Motor neuron (in vitro differentiated cells): ENCODE results near the gene CASK. TPM values are rescaled to one million over a fixed set of nuclear protein-coding genes. Genes with fewer than 3 reads are reported as not detected.
"Not testable (repeated sequence)": the region's sequence is repeated elsewhere in the genome, so short reads cannot be mapped to it uniquely, and the experiment has no call there.

Experiments used
- ATAC-seq, 8 experiments: fragments of 200-7000 bp; cut with Tn5 transposase; replicated peaks in 6 of 8; 2 replicates each; pipeline ENCODE4 v1.8.0; 2021; ENCODE audit warnings: mild to moderate bottlenecking in 8 of 8, moderate library complexity in 8 of 8
- H3K27ac ChIP-seq, 2 donors: fragments of 250-450 bp; sonication (Bioruptor Pico); 2 replicates each; pipeline ENCODE4 v1.9.0; 2021; ENCODE audit warnings: antibody characterized with exemption in 2 of 2, mild to moderate bottlenecking in 2 of 2, moderate library complexity in 1 of 2
- H3K4me1 ChIP-seq, 2 donors: fragments of 250-450 bp; sonication (Bioruptor Pico); replicated peaks in 1 of 2; 2 replicates each; pipeline ENCODE4 v1.6.1; 2021; ENCODE audit warnings: antibody characterized with exemption in 2 of 2, mild to moderate bottlenecking in 2 of 2, moderate library complexity in 1 of 2
- H3K4me3 ChIP-seq, 5 donors: fragments of 250-450 bp; sonication (Bioruptor Pico); 2 replicates each; pipeline ENCODE4 v1.9.0; 2021; ENCODE audit warnings: antibody characterized with exemption in 5 of 5, mild to moderate bottlenecking in 5 of 5, moderate library complexity in 4 of 5
- WGBS, 10 experiments: fragments of 450-650 bp; shearing (Covaris generic); methylation state at CpG; one replicate each; pipeline ENCODE4 v1.0.0; 2022; 5-methylcytosine and 5-hydroxymethylcytosine counted together
- in situ Hi-C, 9 experiments: fragments of 400-800 bp; cut with MboI; loops; one replicate each; pipeline ENCODE4 v1.15.0; 2021; ENCODE audit warnings: low sequenced_read_pairs in 9 of 9, low pct_unique_long_range_greater_than_20kb in 2 of 9; ENCODE audit not compliant: unreplicated experiment in 9 of 9
- total RNA-seq, 8 experiments: library from RNA; unstranded; fragments of 300-600 nt; gene quantifications; 2 replicates each; pipeline versions ENCODE4 v1.2.3 to v1.2.4, GENCODE V29; 2022

CASK gene
- total RNA-seq, 8 experiments from 2014 or later: 15.6 to 51.7 (median 41.5) TPM

GRCh38 chrX:41616255-41616654 lies 307.1 kb downstream of the CASK start:
- no peak for ATAC-seq
- Histone ChIP-seq H3K4me3 (no peak overlapping the region), H3K4me1 (no peaks in the 10 kb centered on the region), H3K27ac (no peak overlapping the region)
- in situ Hi-C loops: no loop called here

- Histone ChIP-seq H3K4me1 (no peaks in the 10 kb centered on the region), H3K27ac (no peak overlapping the region), H3K4me3 (no peak overlapping the region)
- WGBS, 10 experiments: 33 to 100% (median 88%) methylated on average over 1 of the region's 1 CpG; no CpG with 5 or more reads in 5 of the 10 experiments
- ATAC-seq: peak in 3 of 8 experiments; percentile 27 to 84 (median 71)
- in situ Hi-C loops: no loop called here
Observed at GRCh38 chrX:41608244-41608643, 315.1 kb downstream of the CASK start.

- no peak for ATAC-seq
- WGBS, 10 experiments: 78 to 100% (median 83%) methylated on average over 1 to 2 of the region's 2 CpGs; no CpG with 5 or more reads in 6 of the 10 experiments
Observed at GRCh38 chrX:41607264-41607832, 316.0 kb downstream of the CASK start.

GRCh38 chrX:41606057-41606456 lies 317.3 kb downstream of the CASK start:
- in situ Hi-C loops, H3K4me3 ChIP-seq, H3K27ac ChIP-seq, ATAC-seq, H3K4me1 ChIP-seq: not testable (repeated sequence)
- 83 to 100% (median 90%) methylated on average over 1 to 4 of the region's 4 CpGs; no CpG with 5 or more reads in 5 of the 10 experiments for WGBS, 10 experiments

More at GRCh38 chrX:41607264-41607832, 316.0 kb downstream of the CASK start:
- Histone ChIP-seq H3K4me1 (no peaks in the 10 kb centered on the region), H3K4me3 (no peak overlapping the region), H3K27ac (no peak overlapping the region)
- in situ Hi-C loops: no loop called here

GRCh38 chrX:41604766-41605543 lies 318.4 kb downstream of the CASK start:
- H3K4me1 ChIP-seq: no peaks in the 10 kb centered on the region
- H3K27ac ChIP-seq: no peak overlapping the region
- 0 to 88% methylated on average over 1 of the region's 1 CpG; no CpG with 5 or more reads in 8 of the 10 experiments for WGBS, 10 experiments
- in situ Hi-C loops: no loop called here
- no peak overlapping the region for H3K4me3 ChIP-seq
- no peak for ATAC-seq

GRCh38 chrX:41604177-41604576 lies 319.2 kb downstream of the CASK start:
- in situ Hi-C loops: no loop called here
- WGBS, 10 experiments: 71% methylated on average over 2 of the region's 2 CpGs; no CpG with 5 or more reads in 9 of the 10 experiments
- no peak overlapping the region for H3K27ac ChIP-seq

GRCh38 chrX:41603596-41603995 lies 319.8 kb downstream of the CASK start:
- no peak overlapping the region for H3K27ac ChIP-seq
- H3K4me3 ChIP-seq: no peak overlapping the region
- no peak for ATAC-seq
- H3K4me1 ChIP-seq: no peaks in the 10 kb centered on the region
- 83 to 100% (median 89%) methylated on average over 1 of the region's 1 CpG; no CpG with 5 or more reads in 5 of the 10 experiments for WGBS, 10 experiments
- in situ Hi-C loops: no loop called here

More at GRCh38 chrX:41604177-41604576, 319.2 kb downstream of the CASK start:
- no peak overlapping the region for H3K4me3 ChIP-seq
- peak in 3 of 8 experiments; percentile 65 to 86 (median 81) for ATAC-seq
- no peaks in the 10 kb centered on the region for H3K4me1 ChIP-seq

- in situ Hi-C loops: no loop called here
- H3K4me1 ChIP-seq: no peaks in the 10 kb centered on the region
- no peak for ATAC-seq
- H3K4me3 ChIP-seq: no peak overlapping the region
- 29 to 100% (median 75%) methylated on average over 1 to 2 of the region's 2 CpGs; no CpG with 5 or more reads in 6 of the 10 experiments for WGBS, 10 experiments
- no peak overlapping the region for H3K27ac ChIP-seq
Observed at GRCh38 chrX:41602816-41603345, 320.5 kb downstream of the CASK start.

GRCh38 chrX:41600291-41600690 lies 323.1 kb downstream of the CASK start:
- Histone ChIP-seq H3K27ac (no peak overlapping the region), H3K4me3 (no peak overlapping the region), H3K4me1 (no peaks in the 10 kb centered on the region)
- in situ Hi-C loops: no loop called here
- peak in 2 of 8 experiments; percentile 38 to 54 for ATAC-seq
- WGBS, 10 experiments: 20 to 100% (median 66%) methylated on average over 1 to 2 of the region's 2 CpGs; no CpG with 5 or more reads in 4 of the 10 experiments

GRCh38 chrX:41599507-41599906 lies 323.8 kb downstream of the CASK start:
- Histone ChIP-seq H3K27ac (no peak overlapping the region), H3K4me3 (no peak overlapping the region), H3K4me1 (no peaks in the 10 kb centered on the region)
- in situ Hi-C loops: no loop called here
- no peak for ATAC-seq
- 20 to 100% (median 100%) methylated on average over 1 of the region's 1 CpG; no CpG with 5 or more reads in 5 of the 10 experiments for WGBS, 10 experiments

- in situ Hi-C loops: no loop called here
- no peaks in the 10 kb centered on the region for H3K4me1 ChIP-seq
- H3K27ac ChIP-seq: no peak overlapping the region
- ATAC-seq: no peak
- H3K4me3 ChIP-seq: no peak overlapping the region
- WGBS, 10 experiments: 43 to 100% (median 89%) methylated on average over 1 to 3 of the region's 3 CpGs; no CpG with 5 or more reads in 5 of the 10 experiments
Observed at GRCh38 chrX:41596596-41596995, 326.8 kb downstream of the CASK start.

GRCh38 chrX:41594634-41595033 lies 328.7 kb downstream of the CASK start:
- no peak overlapping the region for H3K4me3 ChIP-seq
- in situ Hi-C loops: no loop called here
- H3K27ac ChIP-seq: no peak overlapping the region
- H3K4me1 ChIP-seq: no peaks in the 10 kb centered on the region
- no peak for ATAC-seq
- WGBS, 10 experiments: 69 to 100% (median 92%) methylated on average over 3 to 5 of the region's 7 CpGs; no CpG with 5 or more reads in 6 of the 10 experiments

- Histone ChIP-seq H3K27ac (no peak overlapping the region), H3K4me1 (no peaks in the 10 kb centered on the region), H3K4me3 (no peak overlapping the region)
- in situ Hi-C loops: no loop called here
- WGBS, 10 experiments: 45 to 100% (median 100%) methylated on average over 1 to 4 of the region's 4 CpGs; no CpG with 5 or more reads in 5 of the 10 experiments
- ATAC-seq: no peak
Observed at GRCh38 chrX:41591906-41592305, 331.4 kb downstream of the CASK start.
